ENCODE data around the gene C12orf75. TPM values are rescaled to one million over a fixed set of nuclear protein-coding genes. Genes with fewer than 3 reads are reported as not detected.

The C12orf75 gene
- total and polyA plus RNA-seq, 2 of the 13 experiments (the other 11 are each of a cell fraction or from before 2014, with no cell fraction given) = 16.1 to 19.8 TPM

DNA sequence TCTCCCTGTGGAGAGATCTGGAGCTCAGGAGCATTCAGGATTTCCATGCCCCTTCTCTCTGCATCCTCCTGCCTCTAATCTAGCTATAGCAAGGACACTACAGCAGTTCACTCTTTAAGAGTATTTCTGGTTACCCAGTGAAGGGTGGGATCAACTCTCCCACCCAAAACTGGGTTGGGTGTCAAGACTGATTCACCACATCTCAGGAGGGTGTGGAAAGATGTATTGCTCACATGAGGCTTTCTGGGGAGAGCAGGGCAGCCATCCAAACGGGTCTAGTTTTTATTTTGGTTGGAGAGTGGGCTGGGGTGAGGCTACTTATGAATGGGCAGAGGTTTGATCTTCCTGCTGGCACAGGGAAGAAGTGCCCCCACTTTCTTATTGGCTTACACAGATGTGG, 18.6 kb downstream of the C12orf75 start:
- Histone ChIP-seq H2AFZ (ENCODE audit: low read length) (no peak overlapping the region), H4K20me1 (ENCODE audit: insufficient read depth, low read length) (no peaks in the 10 kb centered on the region), H3K4me3 (replicated peaks in 1 of 3; ENCODE audit: insufficient read depth in 1 of 3, low read depth in 2 of 3, low read length in 3 of 3) (no peak overlapping the region), H3K4me2 (ENCODE audit: low read depth, low read length) (no peak overlapping the region), H3K36me3 (replicated peaks in 1 of 2; ENCODE audit: control insufficient read depth in 1 of 2, insufficient read depth in 2 of 2, low read length in 2 of 2) (no peaks in the 10 kb centered on the region), H3K27ac (ENCODE audit: extremely low read length, insufficient read depth, low read length) (no peak overlapping the region), H3K79me2 (ENCODE audit: insufficient read depth, low read length) (no peaks in the 10 kb centered on the region), H3K9me3 (ENCODE audit: low read length) (no peaks in the 10 kb centered on the region), H3K9ac (ENCODE audit: insufficient read depth, low read depth, low read length) (no peak overlapping the region), H3K27me3 (ENCODE audit: control insufficient read depth in 1 of 2, insufficient read depth in 2 of 2, low read length in 2 of 2) (no peaks in the 10 kb centered on the region), H3K4me1 (ENCODE audit: insufficient read depth, low read length) (peaks cover 8% of the 10 kb centered on the region)
- FAIRE-seq (no peak), ATAC-seq (no peak), DNase-seq (ENCODE audit: low spot score) (no peak)
- WGBS (ENCODE audit: low lambda C conversion rate) = 75% methylated on average over 1 of the region's 1 CpG
- CTCF ChIA-PET (ENCODE audit: low intra/inter-chr PET ratio, low total read pairs) = no interaction called here
- in situ Hi-C loops (cut with HindIII; ENCODE audit: extremely low pct_ligation_motif_present, low pct_unique_long_range_greater_than_20kb) = no loop called here
- intact Hi-C loops (cut with micrococcal nuclease; ENCODE audit: unreplicated experiment) = no loop called here
- no TSS peak for BruUV-seq (replicated peaks)
- TF ChIP-seq ZFX (CRISPR knock-in tag; IDR thresholded peaks at IDR 0.05; ENCODE audit: low read depth) (no peak), ZNF24 (IDR thresholded peaks at IDR 0.05) (no peak), PREB (CRISPR knock-in tag; IDR thresholded peaks at IDR 0.05) (no peak), PTBP1 (IDR thresholded peaks at IDR 0.05; ENCODE audit: low read depth, low read length, poor library complexity, severe bottlenecking) (no peak), SETDB1 (CRISPR knock-in tag; IDR thresholded peaks at IDR 0.05; ENCODE audit: borderline replicate concordance) (no peak), U2AF1 (optimal IDR thresholded peaks at IDR 0.05; ENCODE audit: low read depth, low read length) (no peak), EED (CRISPR knock-in tag; IDR thresholded peaks at IDR 0.05) (no peak), SMAD9 (CRISPR knock-in tag; IDR thresholded peaks at IDR 0.05) (no peak)
- TF ChIP-seq, protein P1, sequence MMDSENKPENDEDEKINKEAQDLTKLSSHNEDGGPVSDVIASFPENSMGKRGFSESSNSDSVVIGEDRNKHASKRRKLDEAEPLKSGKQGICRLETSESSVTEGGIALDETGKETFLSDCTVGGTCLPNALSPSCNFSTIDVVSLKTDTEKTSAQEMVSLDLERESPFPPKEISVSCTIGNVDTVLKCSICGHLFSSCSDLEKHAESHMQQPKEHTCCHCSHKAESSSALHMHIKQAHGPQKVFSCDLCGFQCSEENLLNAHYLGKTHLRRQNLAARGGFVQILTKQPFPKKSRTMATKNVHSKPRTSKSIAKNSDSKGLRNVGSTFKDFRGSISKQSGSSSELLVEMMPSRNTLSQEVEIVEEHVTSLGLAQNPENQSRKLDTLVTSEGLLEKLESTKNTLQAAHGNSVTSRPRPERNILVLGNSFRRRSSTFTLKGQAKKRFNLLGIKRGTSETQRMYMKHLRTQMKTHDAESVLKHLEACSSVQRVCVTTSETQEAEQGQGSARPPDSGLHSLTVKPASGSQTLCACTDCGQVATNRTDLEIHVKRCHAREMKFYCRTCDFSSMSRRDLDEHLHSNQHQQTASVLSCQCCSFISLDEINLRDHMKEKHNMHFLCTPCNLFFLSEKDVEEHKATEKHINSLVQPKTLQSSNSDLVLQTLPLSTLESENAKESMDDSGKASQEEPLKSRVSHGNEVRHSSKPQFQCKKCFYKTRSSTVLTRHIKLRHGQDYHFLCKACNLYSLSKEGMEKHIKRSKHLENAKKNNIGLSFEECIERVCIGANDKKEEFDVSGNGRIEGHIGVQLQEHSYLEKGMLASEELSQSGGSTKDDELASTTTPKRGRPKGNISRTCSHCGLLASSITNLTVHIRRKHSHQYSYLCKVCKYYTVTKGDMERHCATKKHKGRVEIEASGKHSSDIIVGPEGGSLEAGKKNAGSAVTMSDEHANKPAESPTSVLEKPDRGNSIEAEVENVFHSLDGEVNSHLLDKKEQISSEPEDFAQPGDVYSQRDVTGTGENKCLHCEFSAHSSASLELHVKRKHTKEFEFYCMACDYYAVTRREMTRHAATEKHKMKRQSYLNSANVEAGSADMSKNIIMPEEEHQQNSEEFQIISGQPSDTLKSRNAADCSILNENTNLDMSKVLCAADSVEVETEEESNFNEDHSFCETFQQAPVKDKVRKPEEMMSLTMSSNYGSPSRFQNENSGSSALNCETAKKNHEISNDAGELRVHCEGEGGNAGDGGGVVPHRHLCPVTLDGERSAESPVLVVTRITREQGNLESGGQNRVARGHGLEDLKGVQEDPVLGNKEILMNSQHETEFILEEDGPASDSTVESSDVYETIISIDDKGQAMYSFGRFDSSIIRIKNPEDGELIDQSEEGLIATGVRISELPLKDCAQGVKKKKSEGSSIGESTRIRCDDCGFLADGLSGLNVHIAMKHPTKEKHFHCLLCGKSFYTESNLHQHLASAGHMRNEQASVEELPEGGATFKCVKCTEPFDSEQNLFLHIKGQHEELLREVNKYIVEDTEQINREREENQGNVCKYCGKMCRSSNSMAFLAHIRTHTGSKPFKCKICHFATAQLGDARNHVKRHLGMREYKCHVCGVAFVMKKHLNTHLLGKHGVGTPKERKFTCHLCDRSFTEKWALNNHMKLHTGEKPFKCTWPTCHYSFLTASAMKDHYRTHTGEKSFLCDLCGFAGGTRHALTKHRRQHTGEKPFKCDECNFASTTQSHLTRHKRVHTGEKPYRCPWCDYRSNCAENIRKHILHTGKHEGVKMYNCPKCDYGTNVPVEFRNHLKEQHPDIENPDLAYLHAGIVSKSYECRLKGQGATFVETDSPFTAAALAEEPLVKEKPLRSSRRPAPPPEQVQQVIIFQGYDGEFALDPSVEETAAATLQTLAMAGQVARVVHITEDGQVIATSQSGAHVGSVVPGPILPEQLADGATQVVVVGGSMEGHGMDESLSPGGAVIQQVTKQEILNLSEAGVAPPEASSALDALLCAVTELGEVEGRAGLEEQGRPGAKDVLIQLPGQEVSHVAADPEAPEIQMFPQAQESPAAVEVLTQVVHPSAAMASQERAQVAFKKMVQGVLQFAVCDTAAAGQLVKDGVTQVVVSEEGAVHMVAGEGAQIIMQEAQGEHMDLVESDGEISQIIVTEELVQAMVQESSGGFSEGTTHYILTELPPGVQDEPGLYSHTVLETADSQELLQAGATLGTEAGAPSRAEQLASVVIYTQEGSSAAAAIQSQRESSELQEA (CRISPR knock-in tag; IDR thresholded peaks at IDR 0.05; ENCODE audit: not compliant biosample characterization) = no peak
- POLR2A ChIA-PET = interaction anchor here (1.4 kb wide), 1 partner anchor 18 kb away, joined by 3 read pairs; no protein-coding TSS in a partner anchor

Measured in HepG2 (cell line).